Gastroesophageal sphincter (tissue), 3 donors: Measurements from ENCODE around the gene CNGB1.

Experiments used
- EP300 ChIP-seq: sonication (generic); formaldehyde crosslinking; IDR thresholded peaks from one replicate; pipeline ENCODE4 v1.6.1; 2017; ENCODE audit warnings: antibody characterized with exemption, mild to moderate bottlenecking
- POLR2A ChIP-seq, 2 donors: fragments of 450-650 bp; IDR thresholded peaks; one replicate each; pipeline ENCODE4 v1.6.1; 2017; ENCODE audit warnings: antibody characterized with exemption in 2 of 2, mild to moderate bottlenecking in 2 of 2, moderate library complexity in 1 of 2
- POLR2AphosphoS5 ChIP-seq: sonication (generic); formaldehyde crosslinking; IDR thresholded peaks from one replicate; pipeline ENCODE4 v1.6.1; 2017; ENCODE audit warnings: antibody characterized with exemption
- TF ChIP-seq, protein P1 (sequence below), 4 experiments: fragments of 200-600 bp in 2 of 4; fragments of 450-650 bp in 2 of 4; sonication (generic) in 1 of 4; IDR thresholded peaks; one replicate each; pipeline ENCODE4 v1.5.1; 2017 to 2019; ENCODE audit warnings: antibody characterized with exemption in 4 of 4, mild to moderate bottlenecking in 2 of 4, moderate library complexity in 2 of 4

DNA sequence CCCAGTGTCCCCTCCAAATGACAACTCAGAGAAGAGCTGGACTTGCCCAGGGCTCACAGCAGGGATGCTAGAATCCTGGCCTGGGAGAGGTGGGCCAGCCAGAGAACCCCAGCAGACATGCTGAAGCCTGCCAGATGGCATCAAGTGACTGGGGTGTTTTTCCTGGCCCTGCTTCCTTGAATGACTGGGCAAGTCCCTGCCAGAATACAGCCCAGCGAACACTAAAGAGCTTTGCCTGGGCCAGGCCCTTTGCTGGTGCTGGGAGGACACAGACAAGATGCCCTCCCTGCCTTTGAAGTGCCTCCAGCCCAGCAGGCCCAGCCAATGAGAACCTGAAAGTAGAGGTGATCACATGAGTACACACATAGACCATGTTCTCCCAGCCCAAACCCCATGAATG lies 18.0 kb upstream of the CNGB1 start:
- TF ChIP-seq, protein P1, sequence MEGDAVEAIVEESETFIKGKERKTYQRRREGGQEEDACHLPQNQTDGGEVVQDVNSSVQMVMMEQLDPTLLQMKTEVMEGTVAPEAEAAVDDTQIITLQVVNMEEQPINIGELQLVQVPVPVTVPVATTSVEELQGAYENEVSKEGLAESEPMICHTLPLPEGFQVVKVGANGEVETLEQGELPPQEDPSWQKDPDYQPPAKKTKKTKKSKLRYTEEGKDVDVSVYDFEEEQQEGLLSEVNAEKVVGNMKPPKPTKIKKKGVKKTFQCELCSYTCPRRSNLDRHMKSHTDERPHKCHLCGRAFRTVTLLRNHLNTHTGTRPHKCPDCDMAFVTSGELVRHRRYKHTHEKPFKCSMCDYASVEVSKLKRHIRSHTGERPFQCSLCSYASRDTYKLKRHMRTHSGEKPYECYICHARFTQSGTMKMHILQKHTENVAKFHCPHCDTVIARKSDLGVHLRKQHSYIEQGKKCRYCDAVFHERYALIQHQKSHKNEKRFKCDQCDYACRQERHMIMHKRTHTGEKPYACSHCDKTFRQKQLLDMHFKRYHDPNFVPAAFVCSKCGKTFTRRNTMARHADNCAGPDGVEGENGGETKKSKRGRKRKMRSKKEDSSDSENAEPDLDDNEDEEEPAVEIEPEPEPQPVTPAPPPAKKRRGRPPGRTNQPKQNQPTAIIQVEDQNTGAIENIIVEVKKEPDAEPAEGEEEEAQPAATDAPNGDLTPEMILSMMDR (IDR thresholded peaks at IDR 0.05) = no peak
- TF ChIP-seq EP300 (no peak), POLR2A (IDR thresholded peaks at IDR 0.05) (no peak), POLR2AphosphoS5 (no peak)
